ENCODE data around the gene OPN3.

DNA sequence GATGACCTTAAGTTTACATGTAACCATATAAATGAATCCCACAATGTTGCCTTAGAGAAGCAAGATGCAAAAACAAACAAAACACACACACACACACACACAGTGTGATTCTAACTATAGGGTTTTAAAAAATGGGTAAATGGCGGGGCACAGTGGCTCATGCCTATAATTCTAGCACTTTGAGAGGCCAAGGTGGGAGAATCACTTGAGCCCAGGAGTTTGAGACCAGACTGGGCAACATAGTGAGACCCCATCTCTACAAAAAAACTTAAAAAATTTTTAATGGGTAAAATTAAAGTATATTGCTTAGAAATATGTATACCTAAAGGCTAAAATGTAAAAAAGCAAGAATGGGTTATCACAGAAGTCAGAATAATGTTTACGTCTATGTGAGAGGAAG lies 92.2 kb downstream of the OPN3 start:
- TF ChIP-seq, protein P1, sequence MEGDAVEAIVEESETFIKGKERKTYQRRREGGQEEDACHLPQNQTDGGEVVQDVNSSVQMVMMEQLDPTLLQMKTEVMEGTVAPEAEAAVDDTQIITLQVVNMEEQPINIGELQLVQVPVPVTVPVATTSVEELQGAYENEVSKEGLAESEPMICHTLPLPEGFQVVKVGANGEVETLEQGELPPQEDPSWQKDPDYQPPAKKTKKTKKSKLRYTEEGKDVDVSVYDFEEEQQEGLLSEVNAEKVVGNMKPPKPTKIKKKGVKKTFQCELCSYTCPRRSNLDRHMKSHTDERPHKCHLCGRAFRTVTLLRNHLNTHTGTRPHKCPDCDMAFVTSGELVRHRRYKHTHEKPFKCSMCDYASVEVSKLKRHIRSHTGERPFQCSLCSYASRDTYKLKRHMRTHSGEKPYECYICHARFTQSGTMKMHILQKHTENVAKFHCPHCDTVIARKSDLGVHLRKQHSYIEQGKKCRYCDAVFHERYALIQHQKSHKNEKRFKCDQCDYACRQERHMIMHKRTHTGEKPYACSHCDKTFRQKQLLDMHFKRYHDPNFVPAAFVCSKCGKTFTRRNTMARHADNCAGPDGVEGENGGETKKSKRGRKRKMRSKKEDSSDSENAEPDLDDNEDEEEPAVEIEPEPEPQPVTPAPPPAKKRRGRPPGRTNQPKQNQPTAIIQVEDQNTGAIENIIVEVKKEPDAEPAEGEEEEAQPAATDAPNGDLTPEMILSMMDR (IDR thresholded peaks at IDR 0.05; ENCODE audit: extremely low read depth in 1 of 2, insufficient read depth in 1 of 2, low read depth in 1 of 2, low read length in 2 of 2): no peak
- no peak for TF ChIP-seq EZH2 (IDR thresholded peaks at IDR 0.05; ENCODE audit: borderline replicate concordance, low read depth, low read length, severe bottlenecking)
- TF ChIP-seq POLR2A (IDR thresholded peaks at IDR 0.05; ENCODE audit: low read depth, low read length): no peak
- TF ChIP-seq, protein P2, sequence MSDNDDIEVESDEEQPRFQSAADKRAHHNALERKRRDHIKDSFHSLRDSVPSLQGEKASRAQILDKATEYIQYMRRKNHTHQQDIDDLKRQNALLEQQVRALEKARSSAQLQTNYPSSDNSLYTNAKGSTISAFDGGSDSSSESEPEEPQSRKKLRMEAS (IDR thresholded peaks at IDR 0.05; ENCODE audit: insufficient read depth, insufficient read length): no peak
